T-helper 2 cell (primary cell): ENCODE results near the gene CERS6.

ENCODE experiments used
- DNase-seq, 5 experiments: peaks; one replicate each; pipeline versions ENCODE4 v3.0.0 to v3.0.0-alpha.2; 2012 to 2022

CERS6 gene

DNA sequence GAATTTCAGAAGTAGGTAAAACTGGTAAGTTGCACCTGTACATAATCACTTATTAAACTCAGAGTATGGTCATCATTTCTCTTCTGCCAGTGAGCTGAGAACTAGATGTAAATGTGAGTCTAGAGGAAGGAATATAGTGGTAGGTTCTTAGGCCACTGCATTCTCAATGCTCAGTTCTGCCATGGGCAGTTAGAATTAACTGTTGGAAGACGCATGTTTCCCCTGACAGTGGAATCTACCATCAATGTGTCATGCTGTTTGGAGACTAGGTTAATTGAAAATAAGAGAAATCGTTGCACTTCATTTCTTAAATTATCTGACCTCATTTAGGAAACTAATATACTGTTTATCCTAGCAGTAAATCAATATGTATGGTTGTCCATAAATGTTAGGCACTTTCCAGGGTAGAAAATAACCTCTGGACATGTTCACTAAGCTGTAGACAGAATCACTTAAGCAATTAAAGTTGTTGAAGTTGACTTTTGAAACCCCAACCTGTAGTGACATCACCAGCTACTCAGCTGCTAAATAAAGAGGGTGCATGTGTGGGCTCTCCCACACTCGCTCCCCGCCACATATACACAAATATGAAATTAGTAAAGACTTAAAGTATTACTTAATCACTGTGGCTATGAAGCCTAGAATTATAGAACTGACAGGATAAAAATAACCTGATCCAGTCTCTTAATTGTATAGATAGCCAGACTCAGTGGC, 254.8 kb downstream of the CERS6 start:
- no peak for DNase-seq

DNA sequence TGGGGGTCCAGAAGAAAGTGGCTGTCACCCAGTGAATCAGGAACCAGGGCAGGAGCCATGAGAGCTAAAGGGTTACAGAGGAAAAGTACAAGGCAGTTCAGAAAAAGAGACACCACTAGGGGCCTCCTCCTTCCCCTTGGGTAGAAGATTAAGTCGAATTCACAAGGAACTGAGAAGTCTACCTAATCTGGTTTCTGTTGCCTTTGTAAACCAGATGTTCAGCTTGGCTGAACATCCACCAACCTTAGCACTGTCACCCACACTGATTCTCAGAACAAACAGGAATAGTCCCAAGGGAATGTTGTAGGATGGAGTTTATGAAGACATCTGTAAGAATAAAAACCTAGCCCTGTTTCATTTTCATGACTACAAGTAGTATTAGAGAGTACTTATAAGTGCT, 256.0 kb downstream of the CERS6 start:
- peak in 1 of 5 experiments; percentile 9 for DNase-seq

DNA sequence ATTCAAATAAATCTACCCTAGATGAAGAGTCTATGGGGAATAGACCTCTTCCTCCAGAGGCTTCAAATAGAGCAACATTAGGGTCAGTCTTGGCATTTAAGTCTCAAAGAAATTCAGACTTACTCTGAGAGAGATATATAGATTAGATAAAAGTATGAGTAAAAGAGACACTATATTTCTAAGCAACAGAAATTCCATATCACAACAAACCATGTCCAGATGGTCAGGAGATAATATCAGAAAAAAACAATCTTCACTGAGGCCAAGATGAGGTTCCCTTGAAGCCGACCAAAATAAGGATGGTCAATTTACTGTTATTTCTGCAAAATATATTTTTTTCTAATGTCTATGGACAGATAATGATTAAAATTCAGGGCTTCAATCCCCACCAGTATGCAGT, 257.3 kb downstream of the CERS6 start:
- no peak for DNase-seq

DNA sequence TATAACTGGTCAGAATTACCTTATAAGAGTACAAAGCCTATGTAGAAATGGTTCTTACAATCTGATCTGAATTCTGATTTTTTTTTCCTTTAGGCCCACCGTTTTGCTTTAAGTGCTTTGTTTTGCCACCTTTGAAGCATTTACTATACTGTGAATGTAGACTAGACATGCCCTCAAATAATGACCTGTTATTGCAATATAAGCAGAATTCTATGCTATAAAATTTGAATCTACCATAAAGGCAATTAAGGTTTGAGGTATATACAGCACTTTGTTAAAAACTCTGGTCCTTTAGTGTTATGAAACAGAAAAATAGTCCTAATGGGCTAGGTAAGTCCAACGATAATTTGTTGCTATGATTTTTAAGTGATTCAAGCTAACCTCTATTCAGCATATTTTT, 259.8 kb downstream of the CERS6 start:
- no peak for DNase-seq

DNA sequence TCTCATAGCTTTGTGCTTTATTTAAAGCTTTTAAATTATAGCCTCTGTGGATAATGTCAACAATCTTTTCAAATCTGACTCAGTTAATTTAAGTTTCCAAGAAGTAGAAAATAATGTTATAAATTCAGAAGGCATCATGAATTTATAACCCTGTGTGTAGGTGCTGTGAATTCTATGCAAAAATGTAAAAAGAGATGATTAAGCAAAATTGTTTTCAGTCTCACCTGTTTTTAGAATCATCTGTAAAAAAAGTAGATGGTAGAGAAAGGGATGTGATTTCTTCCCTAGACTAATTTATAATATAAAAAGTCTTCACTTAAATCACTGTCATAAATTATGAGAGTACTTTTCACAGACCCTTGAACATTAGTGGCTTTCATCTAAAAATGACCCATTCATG, 260.8 kb downstream of the CERS6 start:
- DNase-seq = no peak

DNA sequence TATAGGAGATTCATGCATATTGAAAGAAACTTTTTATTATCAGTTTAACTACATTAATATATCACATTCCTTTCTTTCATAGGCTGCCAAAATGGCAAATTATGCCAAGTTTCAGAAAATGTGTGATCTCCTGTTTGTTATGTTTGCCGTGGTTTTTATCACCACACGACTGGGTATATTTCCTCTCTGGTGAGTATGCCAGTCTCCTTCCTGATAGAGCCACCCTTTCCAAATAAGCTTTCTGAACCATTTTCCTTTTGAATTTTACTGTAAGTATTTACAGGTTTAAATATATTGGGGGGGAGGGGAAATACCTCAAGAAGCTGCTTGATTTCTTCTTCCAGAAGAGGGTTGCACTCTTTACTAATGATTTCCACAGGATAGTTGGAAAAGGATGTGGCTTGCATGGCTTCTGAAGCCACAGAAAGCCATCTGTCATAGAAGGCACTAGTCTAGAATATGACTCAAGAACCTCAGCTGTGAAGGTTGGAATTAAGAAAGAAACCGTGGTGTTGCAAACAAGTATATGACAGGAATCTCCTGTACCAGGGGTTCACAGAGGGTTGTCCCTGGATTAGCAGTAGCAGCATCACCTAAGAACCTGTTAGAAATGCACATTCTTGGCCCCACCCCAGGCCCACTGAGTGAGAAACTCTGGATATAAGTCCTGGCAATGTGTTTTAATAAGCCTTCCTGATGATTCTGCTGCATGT, 261.9 kb downstream of the CERS6 start:
- DNase-seq = peak in 1 of 5 experiments; percentile 37

DNA sequence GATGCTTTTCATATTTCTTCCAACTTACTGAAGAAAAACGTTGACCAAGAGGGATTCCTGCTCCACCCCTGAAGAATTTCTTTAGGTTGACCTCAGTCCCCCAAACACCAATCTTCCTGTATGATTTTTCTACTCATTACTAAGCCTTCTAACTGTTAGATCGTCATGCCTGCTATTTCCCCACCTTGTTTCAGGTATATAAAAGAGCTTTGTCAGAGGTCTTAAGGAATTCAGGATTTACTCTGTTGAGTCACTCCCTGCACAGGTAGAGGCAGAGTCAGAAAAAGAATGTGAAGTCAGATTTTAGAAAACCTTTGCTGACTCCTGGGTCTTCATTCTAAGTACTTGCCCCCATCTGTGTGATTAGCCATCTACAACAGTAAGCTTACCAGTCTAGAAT, 262.6 kb downstream of the CERS6 start:
- no peak for DNase-seq

DNA sequence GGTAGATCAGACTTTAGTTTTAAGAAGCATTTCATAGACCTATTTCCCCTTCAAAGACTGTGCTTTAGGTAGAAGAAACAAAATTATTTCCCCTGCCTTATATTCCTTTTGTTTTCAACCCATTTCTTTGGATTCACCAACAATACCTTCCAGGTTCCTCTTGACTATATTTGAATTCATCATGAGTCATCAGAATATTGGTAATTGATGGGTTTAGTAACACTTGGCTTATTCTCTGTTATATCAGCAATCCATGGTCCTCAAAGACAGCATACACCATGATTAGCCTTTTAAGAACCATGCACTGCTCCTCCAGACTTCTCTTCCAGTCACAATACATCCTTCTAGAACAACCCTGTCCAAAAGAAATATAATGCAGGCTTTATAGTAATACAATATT, 263.4 kb downstream of the CERS6 start:
- no peak for DNase-seq

DNA sequence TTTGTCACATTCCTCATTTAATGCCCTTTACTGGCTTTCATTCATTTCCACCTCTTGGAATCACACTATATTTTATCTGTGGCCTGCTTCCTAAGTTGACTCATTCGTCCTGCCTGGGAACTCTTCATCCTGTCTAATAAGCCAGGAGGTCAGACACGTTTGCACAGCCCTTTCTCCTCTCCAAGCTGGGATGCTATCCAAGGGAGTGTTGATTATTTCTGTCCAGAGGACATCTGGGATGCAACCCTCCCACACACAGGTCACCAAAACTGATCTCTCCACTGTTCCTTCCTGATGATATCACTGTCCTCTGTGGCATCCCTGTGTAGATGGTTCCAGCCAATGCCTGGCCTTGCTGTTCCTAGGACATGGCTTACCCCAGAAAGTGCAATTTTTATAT, 266.5 kb downstream of the CERS6 start:
- no peak for DNase-seq

DNA sequence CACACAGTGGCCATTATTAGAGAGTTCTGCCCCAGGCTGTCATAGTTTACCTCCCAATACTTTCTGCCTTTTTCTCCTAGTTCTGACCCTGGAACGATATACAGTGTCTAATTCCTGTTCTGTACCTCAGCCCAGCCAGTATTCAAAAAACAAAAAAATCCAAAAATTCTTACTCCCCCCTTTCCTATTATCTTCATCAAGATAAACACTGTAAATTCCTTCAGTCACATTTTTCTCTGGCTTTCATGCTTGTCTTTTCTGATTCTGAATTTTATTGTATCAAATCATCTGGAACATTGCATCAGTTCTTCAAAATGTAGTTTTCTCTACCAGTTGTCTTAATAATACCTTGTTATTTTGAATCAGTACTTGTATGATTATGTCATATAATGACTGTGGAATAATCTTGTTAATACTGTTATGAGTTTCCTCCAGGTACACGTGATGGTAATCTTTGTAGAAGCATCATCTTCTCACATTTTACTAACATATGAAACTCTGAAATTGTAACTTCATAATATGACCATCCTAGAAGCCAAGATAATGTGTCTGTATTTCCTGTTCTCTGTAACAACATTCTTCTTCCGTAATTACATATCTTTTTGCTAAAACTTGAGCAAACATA, 267.3 kb downstream of the CERS6 start:
- DNase-seq = peak in 1 of 5 experiments; percentile 49

DNA sequence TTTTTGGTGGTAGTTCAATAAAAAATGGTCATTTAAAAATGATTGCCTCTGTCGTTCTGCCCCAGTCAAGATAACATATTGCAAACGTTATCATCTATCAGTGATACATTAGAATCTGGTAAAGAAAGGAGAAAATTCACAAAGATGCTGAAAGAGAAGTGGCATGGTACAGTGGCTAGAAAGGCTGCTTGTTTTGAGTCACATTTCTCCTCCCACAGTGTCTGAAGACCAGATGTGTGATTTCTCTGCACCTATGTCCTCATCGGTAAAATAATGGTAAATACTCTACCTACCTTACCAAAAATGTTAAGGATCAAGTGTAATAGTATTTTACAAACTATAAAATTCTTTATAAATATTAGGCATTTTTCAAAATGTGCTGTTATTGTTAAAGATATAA, 270.3 kb downstream of the CERS6 start:
- no peak for DNase-seq

DNA sequence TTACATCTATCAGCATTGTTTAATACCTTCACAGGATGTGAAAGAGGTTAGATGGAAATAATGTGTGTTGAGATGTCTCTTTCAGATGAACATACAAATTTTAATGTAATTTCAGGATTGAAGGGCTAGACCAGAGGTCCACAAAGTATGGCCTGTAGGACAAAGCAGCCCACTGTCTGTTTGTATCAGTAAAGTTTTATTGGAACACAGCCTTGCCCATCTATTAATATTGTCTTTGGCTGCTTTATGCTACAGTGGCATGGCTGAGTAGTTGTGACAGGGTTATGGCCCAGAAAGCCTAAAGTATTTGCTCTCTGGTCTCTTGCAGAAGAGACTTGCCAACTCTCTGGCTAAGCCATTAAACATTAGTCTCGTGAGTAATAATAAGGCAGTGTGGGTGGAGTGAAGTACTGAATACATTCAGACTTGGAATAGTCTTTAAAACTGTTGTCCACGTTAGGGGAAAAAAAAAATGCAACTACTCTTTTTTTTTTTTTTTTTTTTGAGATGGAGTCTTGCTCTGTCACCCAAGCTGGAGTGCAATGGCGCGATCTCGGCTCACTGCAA, 271.9 kb downstream of the CERS6 start:
- no peak for DNase-seq

DNA sequence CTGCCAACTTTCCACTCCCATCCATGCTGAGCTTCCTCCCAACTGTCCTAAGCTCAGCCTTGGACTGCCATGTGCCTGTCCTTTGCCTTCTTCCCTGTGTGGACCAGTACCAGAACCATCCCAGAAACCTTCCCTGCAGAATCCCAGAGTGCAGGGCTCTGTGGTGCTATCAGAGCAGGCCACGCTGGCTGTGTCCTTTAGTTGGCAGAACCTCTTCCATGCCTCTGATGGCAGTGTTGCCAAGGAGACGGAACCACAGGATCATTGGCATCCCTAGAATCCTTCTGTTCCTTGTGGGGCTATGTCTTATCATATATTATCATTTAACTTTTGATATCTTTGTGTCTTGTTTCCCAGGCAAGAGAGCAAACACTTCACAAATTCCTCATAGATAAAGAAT, 273.4 kb downstream of the CERS6 start:
- DNase-seq = no peak

DNA sequence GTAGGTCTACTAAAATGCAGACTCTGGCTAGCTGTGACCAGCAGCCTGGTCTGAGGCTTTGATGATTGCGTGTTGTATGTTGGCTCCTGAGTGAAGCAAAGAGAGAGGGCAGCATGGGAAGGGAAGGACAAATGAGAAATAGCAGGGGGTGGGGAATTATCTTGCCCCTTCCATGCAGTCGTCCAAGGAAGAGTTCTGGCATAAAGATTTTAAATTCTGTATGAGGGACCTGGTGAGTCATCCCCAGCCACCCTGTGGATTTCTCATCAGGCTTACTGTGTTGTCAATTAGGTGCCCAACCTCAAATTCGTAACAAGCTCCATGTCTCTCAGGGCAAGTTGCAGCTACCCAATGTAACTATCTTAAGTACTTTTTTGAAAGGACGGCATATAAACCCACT, 274.3 kb downstream of the CERS6 start:
- no peak for DNase-seq

DNA sequence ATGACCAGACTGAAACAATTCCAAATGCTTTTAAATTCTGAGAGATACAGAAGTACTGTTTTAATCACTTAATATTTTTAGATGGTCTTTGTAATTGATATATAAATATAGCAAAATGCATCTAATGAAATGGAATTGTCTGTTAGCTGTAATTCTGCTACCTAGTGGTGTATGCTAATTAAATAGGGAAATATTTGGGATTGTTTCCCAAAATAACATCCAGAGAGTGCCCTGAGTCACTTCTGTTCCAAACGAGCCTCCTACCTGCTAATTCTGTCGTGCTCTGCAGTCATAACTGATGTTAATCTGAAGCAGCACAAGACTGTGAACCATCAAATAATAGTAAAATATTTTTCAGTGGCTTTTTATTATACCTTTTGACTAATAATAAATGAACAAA, 274.9 kb downstream of the CERS6 start:
- no peak for DNase-seq

DNA sequence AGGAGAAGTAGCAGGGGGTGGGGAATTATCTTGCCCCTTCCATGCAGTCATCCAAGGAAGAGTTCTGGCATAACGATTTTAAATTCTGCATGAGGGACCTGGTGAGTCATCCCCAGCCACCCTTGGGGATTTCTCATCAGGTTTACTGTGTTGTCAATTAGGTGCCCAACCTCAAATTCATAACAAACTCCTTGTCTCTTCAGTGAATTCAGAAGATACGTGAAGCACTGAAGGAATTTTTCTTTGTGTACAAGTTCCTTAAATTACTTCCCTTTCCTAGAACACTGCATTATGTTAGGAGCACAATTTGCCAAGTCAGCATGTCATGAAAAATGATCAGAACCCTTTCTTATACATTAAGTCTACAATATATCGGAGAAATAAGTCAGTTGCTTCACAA, 275.5 kb downstream of the CERS6 start:
- no peak for DNase-seq

DNA sequence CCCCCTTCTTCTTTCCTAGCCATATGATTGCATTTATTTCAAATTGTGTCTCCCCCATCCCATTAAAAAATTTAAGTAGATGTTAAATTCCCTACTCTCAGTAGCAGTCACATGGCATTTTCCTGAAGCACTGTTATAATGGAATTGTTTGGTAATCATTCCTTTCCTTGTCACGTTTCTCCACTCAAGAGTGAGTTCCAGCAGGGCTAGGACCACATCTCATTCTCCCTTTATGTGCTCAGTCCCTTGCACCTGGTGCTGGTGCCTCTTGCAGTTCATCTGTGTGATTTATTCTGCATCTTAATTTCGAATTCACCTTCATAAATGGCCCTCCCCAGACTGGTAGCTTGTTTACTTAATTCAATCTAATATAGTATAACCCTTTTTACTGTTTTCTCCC, 276.0 kb downstream of the CERS6 start:
- no peak for DNase-seq

DNA sequence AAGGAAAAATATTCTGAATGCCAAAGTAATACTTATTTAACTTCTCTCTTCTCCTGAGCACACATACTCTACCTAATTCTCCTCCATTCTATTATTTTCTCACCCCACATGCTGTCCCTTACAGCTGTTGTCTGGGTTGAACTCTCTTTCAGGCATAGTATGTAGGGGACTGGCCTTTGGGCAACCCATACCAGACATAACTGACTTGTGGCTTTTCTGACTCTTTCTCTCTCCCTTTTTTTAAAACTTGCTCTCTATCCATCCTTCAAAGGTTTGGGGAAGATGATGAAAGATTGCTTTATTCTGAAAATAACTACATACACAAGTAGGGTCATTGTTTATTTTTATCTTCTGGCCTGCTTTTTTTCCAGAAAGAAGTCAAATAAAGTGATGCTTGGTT, 276.4 kb downstream of the CERS6 start:
- DNase-seq = no peak

DNA sequence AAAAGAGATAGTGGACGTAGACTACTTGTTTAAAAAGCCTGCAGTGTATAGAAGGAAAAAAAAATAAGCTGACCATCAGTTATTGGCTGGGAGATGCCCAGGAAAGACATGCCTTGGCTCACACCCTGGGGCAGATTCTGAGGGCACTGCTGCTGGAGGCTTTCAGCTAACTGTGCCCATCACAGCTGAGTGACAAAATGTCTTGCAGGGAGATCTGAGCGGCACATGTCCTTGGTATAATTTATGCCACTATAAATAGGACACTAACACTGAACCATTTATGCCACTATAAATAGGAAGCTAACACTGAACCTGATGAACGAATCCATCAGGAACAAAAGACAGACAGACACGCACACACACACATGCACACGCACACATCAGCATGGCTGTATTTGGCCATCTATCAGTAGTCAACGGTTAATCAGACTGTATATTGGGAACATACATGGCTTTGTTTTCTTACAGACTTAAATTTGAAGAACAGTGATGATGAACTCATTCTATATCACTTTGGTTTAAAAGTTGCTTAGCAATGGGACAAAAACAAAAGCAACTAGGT, 278.2 kb downstream of the CERS6 start:
- DNase-seq = no peak

DNA sequence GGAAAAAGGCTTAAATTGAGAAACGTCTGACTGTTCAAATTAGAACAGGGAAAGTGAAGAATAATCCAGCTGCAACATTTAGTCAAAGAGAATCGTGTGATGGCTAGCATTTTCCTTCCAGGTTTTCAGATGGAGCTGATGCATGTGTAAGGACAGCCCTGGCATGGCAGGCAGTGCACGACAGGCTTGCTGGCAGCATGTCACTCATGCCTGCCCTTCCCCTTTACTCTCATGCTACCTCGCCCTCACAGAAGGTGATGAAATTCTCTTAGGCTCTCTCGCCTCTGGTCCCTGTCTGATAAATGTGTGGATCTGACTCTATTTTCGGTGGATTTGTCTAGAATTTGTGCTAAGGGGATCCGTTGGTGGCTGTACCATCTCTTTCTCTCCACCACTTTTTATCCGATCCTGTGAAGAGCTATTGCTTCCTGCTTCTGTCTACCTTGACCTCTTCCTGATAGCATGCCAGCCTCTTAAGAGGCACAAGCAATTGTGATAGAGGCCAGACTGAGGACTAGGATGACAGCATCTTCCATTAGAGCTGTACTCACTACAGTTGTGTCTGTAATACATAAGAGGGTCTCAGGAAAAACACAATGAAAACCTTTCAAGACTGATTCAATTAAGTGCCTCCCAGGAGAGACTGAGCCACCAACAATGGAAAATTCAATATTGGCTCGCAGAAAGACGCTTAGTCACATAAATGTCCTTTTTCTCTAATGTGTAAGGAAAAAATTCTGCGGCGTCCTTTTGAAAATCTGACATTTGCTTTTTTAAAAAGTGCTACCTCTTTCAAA, 280.8 kb downstream of the CERS6 start:
- no peak for DNase-seq

DNA sequence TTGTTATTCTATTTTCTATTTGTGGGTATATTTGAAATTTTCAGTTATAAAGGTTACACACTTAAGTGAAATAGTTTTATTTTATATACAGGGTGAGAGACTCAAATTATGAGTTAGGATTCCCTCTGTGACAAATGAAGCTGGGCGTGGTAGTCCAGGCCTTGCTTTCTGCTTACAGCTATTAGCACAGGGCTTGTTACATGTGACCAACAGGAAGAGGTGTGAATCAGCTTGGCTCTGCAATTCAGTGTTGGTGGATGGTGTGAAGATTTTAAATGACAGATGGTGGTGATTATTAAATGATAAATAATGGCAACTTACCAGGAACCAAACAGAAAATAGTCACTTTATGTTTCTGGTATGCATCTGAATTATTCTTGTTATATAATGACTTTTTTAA, 282.0 kb downstream of the CERS6 start:
- DNase-seq = peak in 1 of 5 experiments; percentile 33

DNA sequence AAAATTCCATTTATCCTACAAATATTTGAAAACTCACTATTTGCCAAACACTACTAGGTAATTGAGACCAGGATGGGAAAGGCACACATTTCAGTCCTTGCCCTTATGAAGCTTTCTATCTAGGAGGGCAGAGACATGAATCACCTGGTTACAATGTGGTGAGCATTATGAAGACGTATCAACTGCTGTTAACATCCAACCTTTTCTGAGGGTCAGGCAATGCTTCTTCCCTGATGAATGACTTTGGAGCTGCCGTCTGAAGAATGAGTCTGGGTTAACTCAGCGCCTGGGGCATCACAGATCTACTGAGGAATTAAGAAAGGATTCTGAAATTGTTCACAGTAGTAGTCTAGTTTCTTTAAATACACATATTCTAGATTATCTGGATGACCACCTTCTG, 284.3 kb downstream of the CERS6 start:
- DNase-seq = no peak

DNA sequence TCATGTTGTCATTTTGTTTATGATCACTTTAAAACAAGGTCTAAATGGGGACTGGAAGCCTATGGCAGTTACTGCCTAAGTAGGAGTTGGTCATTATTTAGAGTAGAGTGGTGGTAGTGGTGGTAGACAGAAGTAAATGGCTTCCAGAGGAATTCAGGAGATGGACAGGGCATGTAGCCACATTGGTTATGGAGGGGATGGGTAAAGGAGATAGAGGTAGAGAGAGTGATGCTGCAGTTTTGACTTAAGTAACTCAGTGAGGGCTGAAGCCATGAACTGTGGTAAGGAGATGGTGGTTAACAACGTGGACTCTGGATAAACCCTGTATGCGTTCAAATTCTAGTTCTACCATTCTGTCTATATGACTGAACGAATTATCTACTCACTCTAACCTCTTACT, 284.7 kb downstream of the CERS6 start:
- DNase-seq = no peak
